OCI-M1 (cell line): ENCODE results near the gene HCST.

ENCODE experiments used
- DNase-seq: peaks from one replicate; lab custom pipeline; 2025; lab: John Stamatoyannopoulos, UW

HCST gene

DNA sequence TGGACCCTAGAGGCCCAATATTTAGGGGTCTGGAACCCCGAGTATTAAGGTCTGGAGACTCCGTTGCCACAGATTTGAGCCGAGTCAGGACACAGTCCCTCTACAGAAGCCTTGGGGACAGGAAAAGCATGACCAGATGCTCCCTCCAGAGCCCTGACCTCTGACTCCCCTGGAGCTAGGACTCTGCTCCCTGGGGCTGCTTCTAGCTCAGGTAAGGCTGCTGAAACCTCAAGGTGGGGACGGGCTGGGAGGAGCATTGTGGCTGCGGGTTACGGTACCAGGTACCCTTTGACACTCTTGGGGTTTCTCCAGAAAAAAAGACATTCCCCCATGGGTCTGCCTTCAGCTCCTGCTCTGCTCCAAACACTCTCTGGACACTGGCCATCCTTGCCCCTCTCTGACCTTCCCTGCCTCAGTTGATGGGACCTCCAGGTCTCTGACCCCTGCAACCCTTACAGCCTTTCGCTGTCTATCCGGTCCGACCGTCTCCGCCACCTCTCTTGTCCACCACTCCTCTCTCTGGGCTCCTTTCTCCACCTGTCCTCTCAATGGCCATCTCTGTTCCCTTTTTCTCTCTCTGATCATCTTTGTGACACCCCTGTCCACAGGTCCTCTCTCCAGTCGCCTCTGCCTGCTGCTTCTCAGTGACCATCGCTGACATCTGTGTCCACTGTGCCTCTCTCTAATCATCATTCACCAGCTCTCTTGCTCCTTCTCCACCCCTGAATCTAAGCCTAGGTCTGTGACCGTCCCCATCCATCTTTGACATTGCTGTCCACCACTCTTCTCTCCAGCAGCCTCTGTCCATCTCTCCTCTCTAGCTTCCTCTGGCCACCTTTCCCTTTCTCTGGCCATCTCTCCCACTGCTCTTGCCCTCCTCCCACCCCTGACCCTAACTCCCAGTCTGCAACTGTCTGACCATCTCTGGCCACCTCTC, 35.3 kb downstream of the HCST start:
- DNase-seq = no peak

- no peak for DNase-seq
Observed at GRCh38 chr19:35938282-35939224, 36.2 kb downstream of the HCST start.

DNA sequence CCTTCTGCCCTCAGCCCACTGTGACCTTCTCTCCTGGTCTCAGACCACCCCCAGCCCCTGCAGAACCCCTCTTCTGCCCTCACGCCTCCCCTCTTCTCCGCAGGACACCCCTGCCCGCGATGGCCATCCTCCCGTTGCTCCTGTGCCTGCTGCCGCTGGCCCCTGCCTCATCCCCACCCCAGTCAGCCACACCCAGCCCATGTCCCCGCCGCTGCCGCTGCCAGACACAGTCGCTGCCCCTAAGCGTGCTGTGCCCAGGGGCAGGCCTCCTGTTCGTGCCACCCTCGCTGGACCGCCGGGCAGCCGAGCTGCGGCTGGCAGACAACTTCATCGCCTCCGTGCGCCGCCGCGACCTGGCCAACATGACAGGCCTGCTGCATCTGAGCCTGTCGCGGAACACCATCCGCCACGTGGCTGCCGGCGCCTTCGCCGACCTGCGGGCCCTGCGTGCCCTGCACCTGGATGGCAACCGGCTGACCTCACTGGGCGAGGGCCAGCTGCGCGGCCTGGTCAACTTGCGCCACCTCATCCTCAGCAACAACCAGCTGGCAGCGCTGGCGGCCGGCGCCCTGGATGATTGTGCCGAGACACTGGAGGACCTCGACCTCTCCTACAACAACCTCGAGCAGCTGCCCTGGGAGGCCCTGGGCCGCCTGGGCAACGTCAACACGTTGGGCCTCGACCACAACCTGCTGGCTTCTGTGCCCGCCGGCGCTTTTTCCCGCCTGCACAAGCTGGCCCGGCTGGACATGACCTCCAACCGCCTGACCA, 37.2 kb downstream of the HCST start:
- DNase-seq = no peak

DNA sequence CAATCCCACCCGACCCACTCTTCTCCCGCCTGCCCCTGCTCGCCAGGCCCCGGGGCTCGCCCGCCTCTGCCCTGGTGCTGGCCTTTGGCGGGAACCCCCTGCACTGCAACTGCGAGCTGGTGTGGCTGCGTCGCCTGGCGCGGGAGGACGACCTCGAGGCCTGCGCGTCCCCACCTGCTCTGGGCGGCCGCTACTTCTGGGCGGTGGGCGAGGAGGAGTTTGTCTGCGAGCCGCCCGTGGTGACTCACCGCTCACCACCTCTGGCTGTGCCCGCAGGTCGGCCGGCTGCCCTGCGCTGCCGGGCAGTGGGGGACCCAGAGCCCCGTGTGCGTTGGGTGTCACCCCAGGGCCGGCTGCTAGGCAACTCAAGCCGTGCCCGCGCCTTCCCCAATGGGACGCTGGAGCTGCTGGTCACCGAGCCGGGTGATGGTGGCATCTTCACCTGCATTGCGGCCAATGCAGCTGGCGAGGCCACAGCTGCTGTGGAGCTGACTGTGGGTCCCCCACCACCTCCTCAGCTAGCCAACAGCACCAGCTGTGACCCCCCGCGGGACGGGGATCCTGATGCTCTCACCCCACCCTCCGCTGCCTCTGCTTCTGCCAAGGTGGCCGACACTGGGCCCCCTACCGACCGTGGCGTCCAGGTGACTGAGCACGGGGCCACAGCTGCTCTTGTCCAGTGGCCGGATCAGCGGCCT, 37.9 kb downstream of the HCST start:
- DNase-seq = no peak

- no peak for DNase-seq
Observed at GRCh38 chr19:35940839-35941238, 38.5 kb downstream of the HCST start.

DNA sequence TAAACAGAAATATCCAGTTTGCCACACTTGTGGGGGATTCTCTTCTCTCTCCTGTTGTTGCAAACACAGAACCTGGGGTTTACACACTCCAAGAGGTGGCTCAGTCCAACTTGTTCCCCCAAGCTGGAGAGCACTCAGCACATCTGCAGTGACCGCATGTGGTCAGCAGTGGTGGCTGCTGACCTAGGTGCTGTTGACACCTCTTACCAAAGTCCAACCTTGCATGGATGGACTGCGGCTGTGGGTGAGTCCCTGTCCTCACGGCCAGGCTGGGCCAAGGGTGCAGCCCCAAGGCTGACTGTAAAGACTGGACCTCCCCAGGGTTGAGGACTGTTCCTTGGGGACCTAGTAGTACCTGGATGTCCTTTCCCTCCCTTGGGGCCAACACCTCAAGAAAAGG, 39.9 kb downstream of the HCST start:
- DNase-seq = no peak

- DNase-seq = no peak
Observed at GRCh38 chr19:35943321-35944301, 41.3 kb downstream of the HCST start.

DNA sequence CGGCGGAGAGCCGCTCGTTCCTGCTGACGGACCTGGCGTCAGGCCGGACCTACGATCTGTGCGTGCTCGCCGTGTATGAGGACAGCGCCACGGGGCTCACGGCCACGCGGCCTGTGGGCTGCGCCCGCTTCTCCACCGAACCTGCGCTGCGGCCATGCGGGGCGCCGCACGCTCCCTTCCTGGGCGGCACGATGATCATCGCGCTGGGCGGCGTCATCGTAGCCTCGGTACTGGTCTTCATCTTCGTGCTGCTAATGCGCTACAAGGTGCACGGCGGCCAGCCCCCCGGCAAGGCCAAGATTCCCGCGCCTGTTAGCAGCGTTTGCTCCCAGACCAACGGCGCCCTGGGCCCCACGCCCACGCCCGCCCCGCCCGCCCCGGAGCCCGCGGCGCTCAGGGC, 42.2 kb downstream of the HCST start:
- no peak for DNase-seq

DNA sequence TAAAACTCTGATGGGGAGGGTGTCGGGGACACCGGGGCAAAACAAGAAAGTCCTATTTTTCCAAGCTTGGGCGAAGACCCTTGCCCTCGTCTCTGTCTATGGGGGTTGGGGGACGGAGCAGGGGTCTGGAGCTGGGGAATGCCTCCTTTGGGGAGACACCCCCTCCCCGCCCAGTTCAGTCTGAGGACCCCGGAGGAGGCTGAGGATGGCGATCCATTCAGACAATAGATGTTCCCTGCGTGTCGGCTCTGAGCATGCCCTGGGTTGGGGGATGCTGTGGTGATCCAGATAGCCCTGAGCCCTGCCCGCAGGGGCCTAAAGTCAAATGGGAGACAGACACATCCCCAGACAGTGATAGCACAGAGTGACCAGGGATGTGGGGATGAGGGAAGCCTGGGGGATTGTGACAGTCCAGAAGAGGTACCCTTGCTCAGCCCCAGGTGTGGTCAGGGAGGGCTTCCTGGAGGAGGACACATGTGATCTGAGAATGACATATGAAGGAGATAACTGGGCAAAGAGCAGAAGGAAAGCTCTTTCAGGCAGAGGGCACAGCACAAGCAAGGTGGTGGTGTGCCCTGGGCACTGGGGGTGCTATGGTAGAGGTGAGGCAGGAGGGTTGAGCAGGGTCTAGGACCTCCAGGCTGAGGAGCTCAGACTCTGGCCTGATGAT, 42.9 kb downstream of the HCST start:
- no peak for DNase-seq

DNA sequence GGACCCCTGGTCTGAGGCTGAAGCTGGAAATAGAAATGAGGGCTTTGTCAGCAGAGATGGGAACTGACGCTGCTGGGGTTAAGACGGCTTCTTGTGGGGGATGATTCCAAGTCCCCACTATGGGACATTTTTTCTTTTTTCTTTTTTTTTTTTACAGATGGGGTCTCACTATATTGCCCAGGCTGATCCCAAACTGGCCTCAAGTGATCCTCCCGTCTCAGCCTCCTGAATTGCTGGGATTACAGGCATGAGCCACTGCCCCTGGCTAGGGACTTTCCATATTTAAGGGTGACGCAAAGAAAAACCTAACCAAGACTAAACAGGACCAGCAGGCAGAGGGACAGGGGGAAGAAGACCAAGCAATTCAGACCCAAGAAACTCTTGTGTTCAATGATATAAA, 43.9 kb downstream of the HCST start:
- DNase-seq = no peak

DNA sequence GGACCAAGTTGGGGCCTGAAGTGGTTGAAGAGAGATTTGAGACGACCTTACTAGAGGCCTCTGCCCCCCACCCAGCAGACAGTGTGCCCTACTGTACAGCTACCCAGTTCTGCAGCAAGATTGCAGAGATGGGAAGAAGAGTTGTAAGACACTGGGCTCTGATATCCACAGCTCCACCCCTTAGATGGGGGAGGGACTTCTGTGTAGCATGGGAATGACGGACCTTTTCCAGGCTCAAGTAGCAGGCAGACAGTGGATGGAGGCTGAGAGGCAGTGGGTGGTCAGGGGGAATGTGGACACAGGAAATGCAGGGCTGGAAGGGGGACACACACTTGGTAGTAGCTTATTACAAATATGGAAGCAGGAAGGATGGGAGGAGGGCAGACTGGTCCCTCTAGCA, 46.8 kb downstream of the HCST start:
- no peak for DNase-seq
